ENCODE results near the gene PRKN. TPM values are rescaled to one million over a fixed set of nuclear protein-coding genes. Genes with fewer than 3 reads are reported as not detected.

The PRKN gene
- total RNA-seq, 4 donors from 2014 or later = 5.5 to 17.9 (median 6.8) TPM

GRCh38 chr6:162572240-162572639, 155.3 kb downstream of the PRKN start:
- peaks cover 0 to 24% (median 0%) of the 10 kb centered on the region in 3 donors for H3K36me3 ChIP-seq
- no peak for TF ChIP-seq EP300 (IDR thresholded peaks at IDR 0.05)
- no peak for TF ChIP-seq CTCF (IDR thresholded peaks at IDR 0.05)
- no peak for TF ChIP-seq POLR2A (IDR thresholded peaks at IDR 0.05)
- no peaks in the 10 kb centered on the region for H3K27me3 ChIP-seq
- no peak overlapping the region for H3K27ac ChIP-seq
- no peak overlapping the region for H3K4me3 ChIP-seq
- 49 to 53% methylated on average over 3 of the region's 3 CpGs for WGBS, 2 donors
- H3K9me3 ChIP-seq = peaks cover 0 to 19% (median 7%) of the 10 kb centered on the region in 4 donors
- no peaks in the 10 kb centered on the region for H3K4me1 ChIP-seq
- DNase-seq (ENCODE audit: low spot score in 2 of 2) = no peak

DNA sequence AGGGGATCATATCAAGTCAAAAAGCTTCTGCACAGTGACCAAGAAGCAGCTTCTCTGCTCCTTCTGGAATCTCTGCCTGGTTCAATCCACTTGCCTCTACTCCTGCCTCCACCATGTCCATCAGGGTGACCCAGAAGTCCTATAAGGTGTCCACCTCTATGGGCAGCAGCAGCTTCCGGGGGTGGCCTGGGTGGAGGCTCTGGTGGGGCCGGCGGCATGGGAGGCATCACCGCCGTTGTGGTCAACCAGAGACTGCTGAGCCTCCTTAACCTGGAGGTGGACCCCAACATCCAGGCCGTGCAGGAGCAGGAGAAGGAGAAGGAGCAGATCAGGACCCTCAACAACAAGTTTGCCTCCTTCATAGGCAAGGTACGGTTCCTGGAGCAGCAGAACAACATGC, 159.3 kb downstream of the PRKN start:
- TF ChIP-seq POLR2A (IDR thresholded peaks at IDR 0.05) (no peak), EP300 (IDR thresholded peaks at IDR 0.05) (no peak), CTCF (IDR thresholded peaks at IDR 0.05) (no peak)
- WGBS, 2 donors = 96 to 99% methylated on average over 7 of the region's 7 CpGs
- H3K4me1 ChIP-seq = no peaks in the 10 kb centered on the region

GRCh38 chr6:162562041-162562440, 165.5 kb downstream of the PRKN start:
- TF ChIP-seq POLR2A (IDR thresholded peaks at IDR 0.05) = no peak
- no peak for TF ChIP-seq EP300 (IDR thresholded peaks at IDR 0.05)
- Histone ChIP-seq H3K36me3 (peaks cover 0 to 23% (median 0%) of the 10 kb centered on the region in 3 donors), H3K4me3 (no peak overlapping the region), H3K9me3 (peaks cover 0 to 37% (median 2%) of the 10 kb centered on the region in 4 donors), H3K27ac (no peak overlapping the region), H3K27me3 (no peaks in the 10 kb centered on the region), H3K4me1 (no peaks in the 10 kb centered on the region)
- WGBS, 2 donors = 97 to 100% methylated on average over 3 of the region's 3 CpGs
- DNase-seq (ENCODE audit: low spot score in 2 of 2) = no peak

More for the DNA sequence above, 159.3 kb downstream of the PRKN start:
- Histone ChIP-seq H3K9me3 (peaks cover 0 to 56% (median 10%) of the 10 kb centered on the region in 4 donors), H3K36me3 (peaks cover 0 to 30% (median 0%) of the 10 kb centered on the region in 3 donors), H3K4me3 (no peak overlapping the region), H3K27ac (no peak overlapping the region), H3K27me3 (no peaks in the 10 kb centered on the region)
- DNase-seq (ENCODE audit: low spot score in 2 of 2) = no peak

- no peak overlapping the region for H3K27ac ChIP-seq
- no peak for TF ChIP-seq POLR2A (IDR thresholded peaks at IDR 0.05)
- no peak for TF ChIP-seq EP300 (IDR thresholded peaks at IDR 0.05)
- TF ChIP-seq CTCF (IDR thresholded peaks at IDR 0.05) = no peak
- H3K36me3 ChIP-seq = peaks cover 0 to 23% (median 0%) of the 10 kb centered on the region in 3 donors
- H3K9me3 ChIP-seq = peaks cover 0 to 27% (median 2%) of the 10 kb centered on the region in 4 donors
- H3K4me3 ChIP-seq = no peak overlapping the region
- DNase-seq (ENCODE audit: low spot score in 2 of 2) = no peak
- no peaks in the 10 kb centered on the region for H3K4me1 ChIP-seq
- 87 to 89% methylated on average over 8 of the region's 8 CpGs for whole genome bisulfite sequencing, 2 donors
- H3K27me3 ChIP-seq = no peaks in the 10 kb centered on the region
These were observed 166.7 kb downstream of the PRKN start for GRCh38 chr6:162560891-162561290.

DNA sequence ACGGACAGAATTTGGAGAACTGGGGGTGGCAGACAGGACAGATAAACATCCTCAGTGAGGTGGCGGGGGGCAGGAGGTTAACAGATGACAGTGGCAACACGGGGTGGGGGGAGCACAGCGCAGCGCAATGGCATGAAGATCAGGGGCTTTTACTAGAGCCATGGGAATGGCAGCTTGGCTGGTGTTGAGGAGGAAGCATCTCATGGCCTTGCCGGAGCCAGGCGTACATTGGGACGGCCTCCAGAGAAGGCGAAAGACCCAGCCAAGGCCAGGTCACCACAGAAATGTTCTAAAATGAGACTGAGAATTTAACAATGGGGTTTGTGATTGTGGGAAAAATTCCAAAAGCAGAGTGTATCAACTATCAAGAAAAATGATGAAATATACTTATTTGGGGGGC, 173.0 kb downstream of the PRKN start:
- 86 to 87% methylated on average over 9 of the region's 9 CpGs for WGBS, 2 donors

More for the DNA sequence above, 173.0 kb downstream of the PRKN start:
- Histone ChIP-seq H3K27ac (no peak overlapping the region), H3K4me1 (no peaks in the 10 kb centered on the region), H3K36me3 (no peaks in the 10 kb centered on the region), H3K4me3 (no peak overlapping the region), H3K9me3 (no peaks in the 10 kb centered on the region), H3K27me3 (no peaks in the 10 kb centered on the region)
- DNase-seq (ENCODE audit: low spot score in 2 of 2) = no peak
- no peak for TF ChIP-seq CTCF (IDR thresholded peaks at IDR 0.05)
- no peak for TF ChIP-seq EP300 (IDR thresholded peaks at IDR 0.05)
- TF ChIP-seq POLR2A (IDR thresholded peaks at IDR 0.05) = no peak

Data from tibial nerve (tissue), 4 donors.